ENCODE data around the gene DGLUCY.
"Not testable (repeated sequence)": the region's sequence is repeated elsewhere in the genome, so short reads cannot be mapped to it uniquely, and the experiment has no call there.

DGLUCY gene

GRCh38 chr14:91255026-91255695 is 141.3 kb downstream of the DGLUCY start:
- no peak for DNase-seq (ENCODE audit: low read depth in 1 of 2, low spot score in 1 of 2)

GRCh38 chr14:91256661-91257060 is 142.8 kb downstream of the DGLUCY start:
- no peak for DNase-seq (ENCODE audit: low read depth in 1 of 2, low spot score in 1 of 2)

GRCh38 chr14:91257328-91258010 is 143.6 kb downstream of the DGLUCY start:
- no peak for DNase-seq (ENCODE audit: low read depth in 1 of 2, low spot score in 1 of 2)

GRCh38 chr14:91258011-91258618 is 144.2 kb downstream of the DGLUCY start:
- DNase-seq (ENCODE audit: low read depth in 1 of 2, low spot score in 1 of 2) = no peak

DNA sequence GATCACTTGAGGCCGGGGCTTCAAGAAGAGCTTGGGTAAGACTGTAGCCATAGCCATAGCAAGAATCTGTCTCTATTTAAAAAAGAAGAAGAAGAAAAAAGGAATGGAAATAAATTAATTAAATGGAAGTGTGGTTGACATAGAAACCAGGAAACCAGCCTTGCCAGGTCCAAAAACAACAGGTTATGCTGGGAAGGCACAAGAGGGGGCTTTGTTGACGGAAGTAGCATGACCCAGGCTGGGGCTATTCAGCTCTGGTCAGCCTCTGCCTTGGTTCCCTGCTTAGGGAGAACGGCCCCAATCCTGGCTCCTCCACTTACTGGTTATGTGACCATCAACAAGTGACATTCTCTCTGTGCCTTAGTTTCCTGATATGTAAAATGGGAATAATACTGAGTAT is 145.0 kb downstream of the DGLUCY start:
- no peak for DNase-seq (ENCODE audit: low read depth in 1 of 2, low spot score in 1 of 2)

- DNase-seq (ENCODE audit: low read depth in 1 of 2, low spot score in 1 of 2) = no peak
Measured at GRCh38 chr14:91261115-91261514, 147.2 kb downstream of the DGLUCY start.

GRCh38 chr14:91261986-91262549 is 148.2 kb downstream of the DGLUCY start:
- no peak for DNase-seq (ENCODE audit: low read depth in 1 of 2, low spot score in 1 of 2)

DNA sequence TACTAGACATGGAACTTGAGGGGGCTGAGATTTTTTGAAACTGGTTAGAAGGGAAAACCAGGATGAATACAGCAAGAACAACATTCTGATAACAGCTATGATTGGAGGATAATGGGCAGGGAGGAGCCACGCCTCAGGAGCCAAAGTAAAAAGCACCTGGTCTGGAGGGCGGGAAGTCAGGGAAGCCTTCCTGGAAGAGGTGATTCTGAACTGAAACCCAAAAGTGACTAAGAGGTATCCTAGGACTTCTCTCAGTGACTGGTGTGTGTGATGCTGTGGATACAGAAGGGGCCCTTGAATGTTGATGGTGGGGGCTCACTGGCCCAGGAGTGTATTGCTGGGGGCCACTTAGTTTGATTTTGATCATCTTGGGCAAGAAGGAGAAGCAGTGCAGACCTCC is 149.5 kb downstream of the DGLUCY start:
- DNase-seq (ENCODE audit: low read depth in 1 of 2, low spot score in 1 of 2) = no peak

- no peak for DNase-seq (ENCODE audit: low read depth in 1 of 2, low spot score in 1 of 2)
Measured at GRCh38 chr14:91264151-91265150, 150.6 kb downstream of the DGLUCY start.

- no peak for DNase-seq (ENCODE audit: low read depth in 1 of 2, low spot score in 1 of 2)
Measured at GRCh38 chr14:91265404-91265803, 151.5 kb downstream of the DGLUCY start.

DNA sequence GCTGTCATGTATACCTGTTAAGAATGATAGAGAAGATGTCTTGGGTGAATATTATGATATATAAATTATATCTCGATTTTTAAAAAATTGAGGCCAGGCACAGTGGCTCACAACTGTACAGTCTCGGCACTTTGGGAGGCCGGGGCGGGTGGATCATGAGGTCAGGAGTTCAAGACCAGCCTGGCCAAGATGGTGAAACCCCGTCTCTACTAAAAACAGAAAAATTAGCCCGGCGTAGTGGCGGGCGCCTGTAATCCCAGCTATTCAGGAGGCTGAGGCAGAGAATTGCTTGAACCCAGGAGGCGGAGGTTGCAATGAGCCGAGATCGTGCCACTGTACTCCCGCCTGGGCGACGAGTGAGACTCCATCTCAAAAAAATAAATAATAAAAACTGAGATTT is 152.4 kb downstream of the DGLUCY start:
- not testable (repeated sequence) for DNase-seq (ENCODE audit: low read depth in 1 of 2, low spot score in 1 of 2)

- no peak for DNase-seq (ENCODE audit: low read depth in 1 of 2, low spot score in 1 of 2)
Measured at GRCh38 chr14:91267965-91268437, 154.1 kb downstream of the DGLUCY start.

GRCh38 chr14:91269076-91269991 is 155.5 kb downstream of the DGLUCY start:
- no peak for DNase-seq (ENCODE audit: low read depth in 1 of 2, low spot score in 1 of 2)

DNA sequence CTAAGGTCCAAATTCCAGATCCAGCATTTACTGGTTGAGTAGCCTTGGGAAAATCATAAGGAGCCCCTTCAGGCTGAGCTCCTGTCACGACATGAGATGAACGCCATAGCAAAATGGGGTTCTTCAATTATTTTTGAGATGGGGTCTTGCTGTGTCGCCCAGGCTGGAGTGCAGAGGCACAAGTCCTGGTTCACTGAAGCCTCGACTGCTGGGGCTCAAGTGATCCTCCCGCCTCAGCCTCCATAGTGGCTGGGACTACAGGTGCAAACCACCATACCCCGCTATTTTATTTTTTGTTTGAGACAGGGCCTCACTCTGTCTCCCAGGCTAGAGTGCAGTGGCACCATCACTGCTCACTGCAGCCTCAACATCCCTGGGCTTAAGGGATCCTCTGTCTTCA is 156.3 kb downstream of the DGLUCY start:
- DNase-seq (ENCODE audit: low read depth in 1 of 2, low spot score in 1 of 2) = no peak

DNA sequence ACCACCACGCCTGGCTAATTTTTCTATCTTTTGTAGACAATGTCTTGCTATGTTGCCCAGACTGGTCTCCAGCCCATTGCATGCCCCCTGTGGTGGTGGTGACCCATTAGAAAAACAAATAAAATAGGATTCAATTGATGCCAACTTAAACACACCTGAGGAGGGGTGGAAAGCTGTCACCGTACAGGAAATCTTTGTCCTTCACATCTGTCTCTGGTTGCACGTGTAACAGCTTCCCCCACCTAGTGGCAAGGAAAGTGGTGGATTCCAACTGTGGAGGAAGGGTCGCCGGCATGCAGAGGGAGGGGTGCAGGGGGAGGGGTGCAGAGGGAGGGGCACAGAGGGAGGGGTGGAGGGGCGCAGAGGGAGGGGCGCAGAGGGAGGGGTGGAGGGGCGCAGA is 156.7 kb downstream of the DGLUCY start:
- no peak for DNase-seq (ENCODE audit: low read depth in 1 of 2, low spot score in 1 of 2)

GRCh38 chr14:91271639-91272038 is 157.8 kb downstream of the DGLUCY start:
- no peak for DNase-seq (ENCODE audit: low read depth in 1 of 2, low spot score in 1 of 2)

GRCh38 chr14:91272341-91273272 is 158.7 kb downstream of the DGLUCY start:
- no peak for DNase-seq (ENCODE audit: low read depth in 1 of 2, low spot score in 1 of 2)

GRCh38 chr14:91273273-91273884 is 159.5 kb downstream of the DGLUCY start:
- DNase-seq (ENCODE audit: low read depth in 1 of 2, low spot score in 1 of 2) = no peak
